Activated CD8-positive, alpha-beta T cell treated with anti-CD3 and anti-CD28 coated beads for 36 hours (primary cell): ENCODE results near the gene GALNT12. TPM values are rescaled to one million over a fixed set of nuclear protein-coding genes. Genes with fewer than 3 reads are reported as not detected.
A peak's percentile ranks its signal among the peaks of the same experiment; 100 is the strongest.

Source experiments
- ATAC-seq: fragments of 200-7000 bp; cut with Tn5 transposase; one replicate; pipeline ENCODE4 v1.10.0; 2021; ENCODE audit warnings: mild to moderate bottlenecking, moderate library complexity
- CTCF ChIA-PET: fragments of 350-600 bp; sonication (Branson Sonifier 250); formaldehyde crosslinking; loops from one replicate; lab custom pipeline; 2021; ENCODE audit warnings: antibody characterized with exemption; lab: Charles Lee
- POLR2A ChIA-PET: fragments of 350-600 bp; sonication (Branson Sonifier 250); formaldehyde crosslinking; loops from one replicate; lab custom pipeline; 2021; ENCODE audit warnings: antibody characterized with exemption; lab: Charles Lee
- DNase-seq: peaks from one replicate; pipeline ENCODE4 v3.0.0-alpha.2; 2020
- H3K27ac Mint-ChIP-seq: one replicate; pipeline ENCODE4 v1.8.0; 2021; ENCODE audit warnings: mild to moderate bottlenecking, mixed read lengths
- H3K27me3 Mint-ChIP-seq: one replicate; pipeline ENCODE4 v1.8.0; 2021; ENCODE audit warnings: mixed read lengths
- H3K36me3 Mint-ChIP-seq: one replicate; pipeline ENCODE4 v1.8.0; 2021; ENCODE audit warnings: low read depth, mixed read lengths
- H3K4me1 Mint-ChIP-seq: one replicate; pipeline ENCODE4 v1.8.0; 2021; ENCODE audit warnings: low read depth, mixed read lengths
- H3K4me3 Mint-ChIP-seq: one replicate; pipeline ENCODE4 v1.8.0; 2021; ENCODE audit warnings: mild to moderate bottlenecking, moderate library complexity, mixed read lengths
- H3K9me3 Mint-ChIP-seq: one replicate; pipeline ENCODE4 v1.8.0; 2021; ENCODE audit warnings: mixed read lengths
- CTCF ChIP-seq: fragments of 200-600 bp; IDR thresholded peaks from one replicate; pipeline ENCODE4 v1.8.0; 2022; ENCODE audit warnings: antibody characterized with exemption, mild to moderate bottlenecking
- intact Hi-C: fragments of 100-400 bp; cut with micrococcal nuclease; formaldehyde crosslinking; loops from one replicate; pipeline ENCODE4 v1.10.0; 2022
- total RNA-seq, 2 experiments: library from RNA; stranded (reverse); gene quantifications; one replicate each; pipeline ENCODE4 v1.2.3, GENCODE V29; 2021

Gene GALNT12
- total RNA-seq, 2 experiments from 2014 or later = 12.8 to 14.3 TPM

GRCh38 chr9:98846081-98846480, 38.6 kb downstream of the GALNT12 start:
- DNase-seq (no peak), ATAC-seq (no peak)
- peaks cover 9% of the 10 kb centered on the region for H3K36me3 Mint-ChIP-seq
- POLR2A ChIA-PET = no interaction called here
- CTCF ChIA-PET = interaction anchor here (3.9 to 6.0 kb wide), 4 partner anchors 8 to 295 kb away, joined by 33 to 74 read pairs (median 56); no protein-coding TSS in a partner anchor
- H3K9me3 Mint-ChIP-seq = no peaks in the 10 kb centered on the region
- TF ChIP-seq CTCF = no peak
- no peak overlapping the region for H3K27ac Mint-ChIP-seq
- intact Hi-C loops = loop anchor here (5.0 to 10.0 kb wide), 3 partner anchors 129 to 296 kb away; no protein-coding TSS in a partner anchor
- H3K4me3 Mint-ChIP-seq = no peak overlapping the region
- no peaks in the 10 kb centered on the region for H3K27me3 Mint-ChIP-seq
- H3K4me1 Mint-ChIP-seq = peaks cover 2% of the 10 kb centered on the region

GRCh38 chr9:98846879-98847278, 39.4 kb downstream of the GALNT12 start:
- intact Hi-C loops = loop anchor here (5.0 to 10.0 kb wide), 3 partner anchors 128 to 295 kb away; no protein-coding TSS in a partner anchor

GRCh38 chr9:98848450-98849149, 41.1 kb downstream of the GALNT12 start:
- ChIA-PET POLR2A (no interaction called here), CTCF (interaction anchor here (0.6 to 6.0 kb wide), 51 partner anchors 11 to 339 kb away, joined by 3 to 74 read pairs (median 4); partner anchors contain the start of gene GALNT12)
- peaks cover 6% of the 10 kb centered on the region for H3K36me3 Mint-ChIP-seq

More at GRCh38 chr9:98846879-98847278, 39.4 kb downstream of the GALNT12 start:
- H3K36me3 Mint-ChIP-seq = peaks cover 6% of the 10 kb centered on the region
- H3K9me3 Mint-ChIP-seq = no peaks in the 10 kb centered on the region
- ChIA-PET POLR2A (no interaction called here), CTCF (interaction anchor here (1.2 to 6.0 kb wide), 13 partner anchors 9 to 294 kb away, joined by 3 to 74 read pairs (median 14); no protein-coding TSS in a partner anchor)
- H3K27ac Mint-ChIP-seq = no peak overlapping the region
- no peak for TF ChIP-seq CTCF
- H3K4me3 Mint-ChIP-seq = no peak overlapping the region
- H3K4me1 Mint-ChIP-seq = peaks cover 10% of the 10 kb centered on the region
- DNase-seq (no peak), ATAC-seq (no peak)
- no peaks in the 10 kb centered on the region for H3K27me3 Mint-ChIP-seq

DNA sequence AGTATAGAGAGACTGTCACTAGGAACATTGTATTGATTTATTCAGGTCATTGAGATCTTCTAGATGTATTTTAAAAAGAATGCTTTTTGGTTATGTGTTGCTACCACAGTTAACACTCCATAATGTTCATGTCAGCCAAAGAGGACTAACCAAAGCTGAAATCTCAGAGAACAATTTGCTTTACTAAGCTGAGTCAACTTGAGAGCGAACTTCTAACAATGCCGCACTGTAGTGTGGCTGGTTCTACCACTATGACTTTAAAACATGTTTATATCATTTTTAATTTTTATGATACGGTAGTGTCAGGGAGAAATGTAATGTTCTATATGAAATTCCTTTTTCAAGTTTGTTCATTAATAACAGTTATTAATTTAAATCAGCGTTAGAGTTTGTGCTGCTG, 42.1 kb downstream of the GALNT12 start:
- ATAC-seq = no peak
- TF ChIP-seq CTCF = no peak
- Mint-ChIP-seq H3K27ac (no peak overlapping the region), H3K4me1 (peaks cover 11% of the 10 kb centered on the region), H3K9me3 (no peaks in the 10 kb centered on the region), H3K4me3 (no peak overlapping the region), H3K27me3 (no peaks in the 10 kb centered on the region), H3K36me3 (peaks cover 6% of the 10 kb centered on the region)
- CTCF ChIA-PET = interaction anchor here (0.7 to 6.0 kb wide), 17 partner anchors 11 to 297 kb away, joined by 3 to 74 read pairs (median 5); no protein-coding TSS in a partner anchor
- DNase-seq = no peak
- intact Hi-C loops = loop anchor here (5.0 to 10.0 kb wide), 3 partner anchors 125 to 293 kb away; no protein-coding TSS in a partner anchor
- POLR2A ChIA-PET = no interaction called here

More at GRCh38 chr9:98848450-98849149, 41.1 kb downstream of the GALNT12 start:
- intact Hi-C loops = loop anchor here (5.0 to 10.0 kb wide), 3 partner anchors 126 to 294 kb away; no protein-coding TSS in a partner anchor
- H3K27ac Mint-ChIP-seq = no peak overlapping the region
- TF ChIP-seq CTCF = peak; percentile 95
- no peak overlapping the region for H3K4me3 Mint-ChIP-seq
- ATAC-seq (peak; percentile 95), DNase-seq (peak; percentile 87)
- no peaks in the 10 kb centered on the region for H3K9me3 Mint-ChIP-seq
- H3K4me1 Mint-ChIP-seq = peaks cover 11% of the 10 kb centered on the region
- H3K27me3 Mint-ChIP-seq = no peaks in the 10 kb centered on the region
